GM23338 (cell line): ENCODE data around the gene FUNDC2. TPM values are rescaled to one million over a fixed set of nuclear protein-coding genes. Genes with fewer than 3 reads are reported as not detected.
A peak's percentile ranks its signal among the peaks of the same experiment; 100 is the strongest.

Experiments
- ATAC-seq: fragments of 200-7000 bp; cut with Tn5 transposase; 3 replicates; pipeline ENCODE4 v1.9.1; 2020
- DNase-seq: peaks from one replicate; pipeline ENCODE4 v3.0.0-alpha.2; 2015; ENCODE audit warnings: low spot score
- H2AFZ ChIP-seq: fragments of 200-600 bp; sonication (generic); 2 replicates; pipeline ENCODE4 v1.8.0; 2016; ENCODE audit warnings: antibody characterized with exemption, mild to moderate bottlenecking, moderate library complexity
- H3F3A ChIP-seq: fragments of 200-600 bp; sonication (generic); replicated peaks from 2 replicates; pipeline ENCODE4 v1.8.0; 2017; ENCODE audit warnings: antibody characterized with exemption, mixed run types, low read depth
- H3K27ac ChIP-seq: fragments of 200-600 bp; sonication (generic); 2 replicates; pipeline ENCODE4 v1.6.1; 2016; ENCODE audit warnings: low read depth
- H3K27me3 ChIP-seq: fragments of 200-600 bp; sonication (generic); 2 replicates; pipeline ENCODE4 v1.8.0; 2016; ENCODE audit warnings: mild to moderate bottlenecking, mixed run types, moderate library complexity; ENCODE audit not compliant: insufficient read depth
- H3K36me3 ChIP-seq: fragments of 200-600 bp; sonication (generic); 2 replicates; pipeline ENCODE4 v1.8.0; 2016; ENCODE audit warnings: mild to moderate bottlenecking; ENCODE audit not compliant: insufficient read depth
- H3K4me1 ChIP-seq: fragments of 200-600 bp; sonication (generic); 2 replicates; pipeline ENCODE4 v1.8.0; 2016; ENCODE audit warnings: mild to moderate bottlenecking, moderate library complexity; ENCODE audit not compliant: insufficient read depth
- H3K4me2 ChIP-seq: fragments of 200-600 bp; sonication (generic); 2 replicates; pipeline ENCODE4 v1.7.1; 2017; ENCODE audit warnings: mixed run types
- H3K4me3 ChIP-seq: fragments of 200-600 bp; sonication (generic); 2 replicates; pipeline ENCODE4 v1.6.1; 2016; ENCODE audit warnings: mixed run types
- H3K79me2 ChIP-seq: fragments of 200-600 bp; sonication (generic); replicated peaks from 2 replicates; pipeline ENCODE4 v1.8.0; 2017; ENCODE audit warnings: mild to moderate bottlenecking; ENCODE audit not compliant: insufficient read depth
- H3K9me2 ChIP-seq: fragments of 200-600 bp; sonication (generic); 2 replicates; pipeline ENCODE4 v1.8.0; 2017; ENCODE audit not compliant: insufficient read depth
- H4K20me1 ChIP-seq: fragments of 200-600 bp; sonication (generic); replicated peaks from 2 replicates; pipeline ENCODE4 v1.8.0; 2017; ENCODE audit warnings: mild to moderate bottlenecking; ENCODE audit not compliant: insufficient read depth
- H3K27ac Mint-ChIP-seq: 2 replicates; pipeline ENCODE4 v1.8.0; 2020; ENCODE audit warnings: inconsistent platforms, mild to moderate bottlenecking, moderate library complexity, mixed read lengths
- H3K27me3 Mint-ChIP-seq: 3 replicates; pipeline ENCODE4 v1.8.0; 2022; ENCODE audit warnings: low read depth, mild to moderate bottlenecking, moderate library complexity, mixed read lengths, inconsistent platforms; ENCODE audit not compliant: insufficient read depth, poor library complexity
- H3K36me3 Mint-ChIP-seq: 3 replicates; pipeline ENCODE4 v1.8.0; 2021; ENCODE audit warnings: low read depth, mild to moderate bottlenecking, inconsistent platforms, moderate library complexity, mixed read lengths
- H3K4me1 Mint-ChIP-seq: 3 replicates; pipeline ENCODE4 v1.8.0; 2020; ENCODE audit warnings: mild to moderate bottlenecking, inconsistent platforms, mixed read lengths
- H3K4me3 Mint-ChIP-seq: 3 replicates; pipeline ENCODE4 v1.8.0; 2021; ENCODE audit warnings: moderate library complexity, mild to moderate bottlenecking, inconsistent platforms, mixed read lengths
- H3K9me3 Mint-ChIP-seq: 3 replicates; pipeline ENCODE4 v1.8.0; 2020; ENCODE audit warnings: moderate library complexity, mild to moderate bottlenecking, inconsistent platforms, mixed read lengths
- CREB1 ChIP-seq: fragments of 250-450 bp; sonication (Bioruptor Pico); IDR thresholded peaks from 2 replicates; pipeline ENCODE4 v1.5.0; 2020; ENCODE audit warnings: low read depth, mild to moderate bottlenecking, moderate library complexity
- JUNB ChIP-seq: IDR thresholded peaks from one replicate; pipeline ENCODE4 v1.6.1; 2016; ENCODE audit warnings: antibody characterized with exemption; ENCODE audit not compliant: unreplicated experiment
- NANOG ChIP-seq: IDR thresholded peaks from 2 replicates; pipeline ENCODE4 v1.6.1; 2016; ENCODE audit warnings: antibody characterized with exemption, borderline replicate concordance
- STAT1 ChIP-seq: IDR thresholded peaks from one replicate; pipeline ENCODE4 v1.6.1; 2016; ENCODE audit warnings: antibody characterized with exemption; ENCODE audit not compliant: unreplicated experiment
- ZNF331 ChIP-seq: fragments of 250-450 bp; sonication (Bioruptor Pico); IDR thresholded peaks from 2 replicates; pipeline ENCODE4 v1.5.0; 2020; ENCODE audit warnings: low read depth, mild to moderate bottlenecking, moderate library complexity
- polyA plus RNA-seq: library from polyadenylated mRNA; unstranded; fragments of >200 nt; fragmentation: Nextera tagmentation; extraction: Ambion mirVana; gene quantifications from 2 replicates; pipeline ENCODE4 v1.2.1, GENCODE V29; 2016
- total RNA-seq: library from RNA; depleted of rRNA; stranded (reverse); fragments of >200 nt; shearing (Covaris generic); gene quantifications from 2 replicates; pipeline ENCODE4 v1.2.3, GENCODE V29; 2014
- TF ChIP-seq, protein P1 (sequence below), 2 experiments: fragments of 200-600 bp in 1 of 2; sonication (generic) in 1 of 2; conservative IDR thresholded peaks; 2 replicates each; pipeline versions ENCODE4 v1.5.1 to v1.6.1; 2016 to 2017; ENCODE audit warnings: antibody characterized with exemption in 2 of 2, low read depth in 2 of 2, mild to moderate bottlenecking in 2 of 2, moderate library complexity in 1 of 2

The FUNDC2 gene
- total and polyA plus RNA-seq, 2 experiments from 2014 or later, result 28.6 to 58.5 TPM

DNA sequence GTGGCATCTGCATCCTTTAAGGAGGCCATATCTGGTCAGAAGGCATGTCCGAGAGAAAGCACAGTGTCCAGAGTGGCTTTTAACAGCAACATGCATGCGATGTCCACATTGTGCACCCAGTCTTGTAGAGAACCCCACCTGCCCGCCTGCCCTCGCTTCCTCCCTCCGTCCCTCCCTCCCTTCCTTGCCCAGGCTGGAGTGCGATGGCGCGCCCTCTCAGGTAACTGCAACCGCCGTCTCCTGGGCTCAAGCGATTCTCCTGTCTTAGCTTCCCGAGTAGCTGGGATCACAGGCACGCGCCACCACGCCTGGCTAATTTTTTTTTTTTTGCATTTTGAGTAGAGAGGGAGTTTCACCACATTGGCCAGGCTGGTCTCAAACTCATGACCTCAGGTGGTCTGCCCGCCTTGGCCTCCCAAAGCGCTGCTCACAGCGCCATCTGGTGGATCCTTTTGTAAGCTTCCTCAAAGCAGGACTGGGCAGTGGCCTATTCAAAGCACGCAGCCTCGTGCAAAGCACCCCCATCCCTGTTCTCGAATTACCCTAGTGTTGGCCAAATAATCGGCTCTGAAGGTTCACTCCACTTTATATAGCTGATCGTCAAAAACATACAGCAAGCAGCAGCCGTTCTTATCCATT, 59.7 kb downstream of the FUNDC2 start:
- no peaks in the 10 kb centered on the region for H3K9me2 ChIP-seq
- no peaks in the 10 kb centered on the region for H3K27me3 ChIP-seq
- TF ChIP-seq JUNB, result no peak
- TF ChIP-seq, protein P1, sequence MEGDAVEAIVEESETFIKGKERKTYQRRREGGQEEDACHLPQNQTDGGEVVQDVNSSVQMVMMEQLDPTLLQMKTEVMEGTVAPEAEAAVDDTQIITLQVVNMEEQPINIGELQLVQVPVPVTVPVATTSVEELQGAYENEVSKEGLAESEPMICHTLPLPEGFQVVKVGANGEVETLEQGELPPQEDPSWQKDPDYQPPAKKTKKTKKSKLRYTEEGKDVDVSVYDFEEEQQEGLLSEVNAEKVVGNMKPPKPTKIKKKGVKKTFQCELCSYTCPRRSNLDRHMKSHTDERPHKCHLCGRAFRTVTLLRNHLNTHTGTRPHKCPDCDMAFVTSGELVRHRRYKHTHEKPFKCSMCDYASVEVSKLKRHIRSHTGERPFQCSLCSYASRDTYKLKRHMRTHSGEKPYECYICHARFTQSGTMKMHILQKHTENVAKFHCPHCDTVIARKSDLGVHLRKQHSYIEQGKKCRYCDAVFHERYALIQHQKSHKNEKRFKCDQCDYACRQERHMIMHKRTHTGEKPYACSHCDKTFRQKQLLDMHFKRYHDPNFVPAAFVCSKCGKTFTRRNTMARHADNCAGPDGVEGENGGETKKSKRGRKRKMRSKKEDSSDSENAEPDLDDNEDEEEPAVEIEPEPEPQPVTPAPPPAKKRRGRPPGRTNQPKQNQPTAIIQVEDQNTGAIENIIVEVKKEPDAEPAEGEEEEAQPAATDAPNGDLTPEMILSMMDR (conservative IDR thresholded peaks at IDR 0.05; ENCODE audit: low read depth in 2 of 2), result peak; percentile 63 to 77
- H3K27ac ChIP-seq, result no peak overlapping the region
- no peaks in the 10 kb centered on the region for H3F3A ChIP-seq
- no peaks in the 10 kb centered on the region for H3K4me1 Mint-ChIP-seq
- H3K36me3 ChIP-seq, result no peaks in the 10 kb centered on the region
- H3K36me3 Mint-ChIP-seq, result peaks cover 18% of the 10 kb centered on the region
- peaks cover 3% of the 10 kb centered on the region for H3K27me3 Mint-ChIP-seq
- no peak overlapping the region for H3K4me2 ChIP-seq
- H2AFZ ChIP-seq, result no peak overlapping the region
- H3K9me3 Mint-ChIP-seq, result no peaks in the 10 kb centered on the region
- ATAC-seq, result peak; percentile 97
- no peak overlapping the region for H3K27ac Mint-ChIP-seq
- no peak overlapping the region for H3K4me3 ChIP-seq
- H3K79me2 ChIP-seq, result no peaks in the 10 kb centered on the region
- no peak overlapping the region for H3K4me3 Mint-ChIP-seq
- no peaks in the 10 kb centered on the region for H3K4me1 ChIP-seq
- DNase-seq, result peak; percentile 72
- H4K20me1 ChIP-seq, result no peaks in the 10 kb centered on the region

DNA sequence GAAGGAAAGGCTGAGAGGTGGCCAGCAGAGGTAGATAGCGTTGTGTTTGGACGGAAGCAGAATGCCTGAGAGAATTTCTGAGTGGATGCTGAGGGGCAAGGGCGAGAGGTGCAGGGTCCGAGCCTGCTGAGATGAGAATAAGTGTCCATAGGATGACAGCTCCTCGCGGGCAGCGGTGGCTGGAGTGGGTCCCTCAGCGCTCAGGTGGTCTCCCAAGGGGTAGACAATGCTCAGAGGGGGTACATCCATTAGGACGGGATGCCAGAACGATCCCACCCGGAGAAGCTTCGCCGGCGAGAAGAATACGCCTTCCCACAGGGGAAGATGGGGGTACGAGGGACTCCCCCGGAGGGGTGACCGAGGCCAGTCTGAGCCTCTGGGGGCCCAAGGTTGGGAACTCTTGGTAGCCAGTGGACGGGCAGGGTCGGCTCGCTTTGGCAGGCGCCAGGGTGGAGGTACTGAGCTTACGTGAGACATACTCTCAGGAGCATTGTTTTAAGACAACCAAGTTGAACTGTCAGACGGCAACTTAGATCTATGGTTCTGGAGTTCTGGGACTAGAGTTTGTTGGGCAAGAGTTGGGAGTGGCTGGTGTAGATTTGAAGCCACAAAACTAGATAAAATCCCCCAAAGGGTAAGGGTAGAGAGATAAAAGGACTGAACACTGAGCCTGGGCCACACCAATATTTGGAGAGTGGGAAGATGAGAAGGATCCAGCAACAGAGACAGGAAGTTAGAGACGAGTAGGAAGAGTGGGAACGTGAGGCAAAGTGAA, 60.5 kb downstream of the FUNDC2 start:
- DNase-seq (no peak), ATAC-seq (no peak)
- H3K79me2 ChIP-seq, result no peaks in the 10 kb centered on the region
- no peaks in the 10 kb centered on the region for H3K4me1 ChIP-seq
- H3K4me2 ChIP-seq, result no peak overlapping the region
- no peak overlapping the region for H3K27ac Mint-ChIP-seq
- no peaks in the 10 kb centered on the region for H3K9me2 ChIP-seq
- H3K4me3 Mint-ChIP-seq, result no peak overlapping the region
- H3K36me3 ChIP-seq, result no peaks in the 10 kb centered on the region
- H2AFZ ChIP-seq, result no peak overlapping the region
- no peaks in the 10 kb centered on the region for H3F3A ChIP-seq
- H3K4me3 ChIP-seq, result no peak overlapping the region
- peaks cover 18% of the 10 kb centered on the region for H3K36me3 Mint-ChIP-seq
- no peaks in the 10 kb centered on the region for H3K27me3 ChIP-seq
- no peaks in the 10 kb centered on the region for H4K20me1 ChIP-seq
- H3K27me3 Mint-ChIP-seq, result peaks cover 3% of the 10 kb centered on the region
- H3K4me1 Mint-ChIP-seq, result no peaks in the 10 kb centered on the region
- no peak overlapping the region for H3K27ac ChIP-seq
- no peaks in the 10 kb centered on the region for H3K9me3 Mint-ChIP-seq
- TF ChIP-seq CREB1 (CRISPR knock-in tag), result no peak
- TF ChIP-seq, protein P1 (conservative IDR thresholded peaks at IDR 0.05; ENCODE audit: low read depth in 2 of 2), result no peak
- no peak for TF ChIP-seq ZNF331
- no peak for TF ChIP-seq NANOG
- TF ChIP-seq STAT1, result no peak
- no peak for TF ChIP-seq JUNB
